Type B pancreatic cell (in vitro differentiated cells): ENCODE measurements around the gene ZNF385A. TPM values are rescaled to one million over a fixed set of nuclear protein-coding genes. Genes with fewer than 3 reads are reported as not detected.

Experiments used
- DNase-seq: peaks from one replicate; pipeline ENCODE4 v3.0.0; 2021; ENCODE audit warnings: mixed read lengths; ENCODE audit not compliant: unreplicated experiment; ENCODE audit errors: extremely low spot score
- H3K27ac Mint-ChIP-seq: 2 replicates; pipeline ENCODE4 v1.8.0; 2021; ENCODE audit warnings: mild to moderate bottlenecking, mixed read lengths
- H3K27me3 Mint-ChIP-seq: 2 replicates; pipeline ENCODE4 v1.8.0; 2021; ENCODE audit warnings: mixed read lengths
- H3K36me3 Mint-ChIP-seq: 2 replicates; pipeline ENCODE4 v1.8.0; 2021; ENCODE audit warnings: mixed read lengths
- H3K4me1 Mint-ChIP-seq: one replicate; pipeline ENCODE4 v1.8.0; 2021; ENCODE audit warnings: mixed read lengths; ENCODE audit not compliant: unreplicated experiment
- H3K4me3 Mint-ChIP-seq: 2 replicates; pipeline ENCODE4 v1.8.0; 2021; ENCODE audit warnings: mild to moderate bottlenecking, mixed read lengths
- H3K9me3 Mint-ChIP-seq: 2 replicates; pipeline ENCODE4 v1.8.0; 2021; ENCODE audit warnings: mixed read lengths
- total RNA-seq: library from RNA; stranded (reverse); gene quantifications from 2 replicates; pipeline ENCODE4 v1.2.1, GENCODE V29; 2021; ENCODE audit warnings: low replicate concordance
- TF ChIP-seq, protein P1 (sequence below): fragments of 200-600 bp; sonication (generic); conservative IDR thresholded peaks from 2 replicates; pipeline ENCODE4 v1.5.0; 2021; ENCODE audit warnings: antibody characterized with exemption, mild to moderate bottlenecking

ZNF385A gene
- total RNA-seq, 1 donor from 2014 or later, result 29.5 TPM

DNA sequence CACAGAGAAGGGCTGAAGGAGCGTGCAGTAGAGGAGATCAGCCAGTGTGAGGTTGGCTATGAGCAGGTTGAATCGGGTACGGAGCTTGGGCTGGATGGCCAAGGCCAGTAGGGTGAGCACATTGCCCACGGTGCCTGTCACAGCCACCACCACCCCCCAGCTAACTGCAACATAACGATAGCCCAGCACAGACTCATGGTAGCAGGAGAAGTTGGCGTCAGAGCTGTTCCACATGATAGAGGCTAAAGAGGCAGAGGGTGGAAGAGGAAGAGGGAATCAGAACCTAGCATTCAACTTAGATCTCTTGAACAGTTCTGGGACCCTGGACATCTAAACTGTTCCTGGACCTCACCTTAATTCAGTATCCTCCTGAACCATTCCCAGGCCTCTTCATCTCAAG, 20.9 kb downstream of the ZNF385A start:
- no peak overlapping the region for H3K27ac Mint-ChIP-seq
- H3K36me3 Mint-ChIP-seq, result no peaks in the 10 kb centered on the region
- DNase-seq, result no peak
- no peaks in the 10 kb centered on the region for H3K9me3 Mint-ChIP-seq
- TF ChIP-seq, protein P1, sequence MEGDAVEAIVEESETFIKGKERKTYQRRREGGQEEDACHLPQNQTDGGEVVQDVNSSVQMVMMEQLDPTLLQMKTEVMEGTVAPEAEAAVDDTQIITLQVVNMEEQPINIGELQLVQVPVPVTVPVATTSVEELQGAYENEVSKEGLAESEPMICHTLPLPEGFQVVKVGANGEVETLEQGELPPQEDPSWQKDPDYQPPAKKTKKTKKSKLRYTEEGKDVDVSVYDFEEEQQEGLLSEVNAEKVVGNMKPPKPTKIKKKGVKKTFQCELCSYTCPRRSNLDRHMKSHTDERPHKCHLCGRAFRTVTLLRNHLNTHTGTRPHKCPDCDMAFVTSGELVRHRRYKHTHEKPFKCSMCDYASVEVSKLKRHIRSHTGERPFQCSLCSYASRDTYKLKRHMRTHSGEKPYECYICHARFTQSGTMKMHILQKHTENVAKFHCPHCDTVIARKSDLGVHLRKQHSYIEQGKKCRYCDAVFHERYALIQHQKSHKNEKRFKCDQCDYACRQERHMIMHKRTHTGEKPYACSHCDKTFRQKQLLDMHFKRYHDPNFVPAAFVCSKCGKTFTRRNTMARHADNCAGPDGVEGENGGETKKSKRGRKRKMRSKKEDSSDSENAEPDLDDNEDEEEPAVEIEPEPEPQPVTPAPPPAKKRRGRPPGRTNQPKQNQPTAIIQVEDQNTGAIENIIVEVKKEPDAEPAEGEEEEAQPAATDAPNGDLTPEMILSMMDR, result no peak
- H3K27me3 Mint-ChIP-seq, result peaks cover 15% of the 10 kb centered on the region
- no peak overlapping the region for H3K4me3 Mint-ChIP-seq
- peaks cover 24% of the 10 kb centered on the region for H3K4me1 Mint-ChIP-seq

DNA sequence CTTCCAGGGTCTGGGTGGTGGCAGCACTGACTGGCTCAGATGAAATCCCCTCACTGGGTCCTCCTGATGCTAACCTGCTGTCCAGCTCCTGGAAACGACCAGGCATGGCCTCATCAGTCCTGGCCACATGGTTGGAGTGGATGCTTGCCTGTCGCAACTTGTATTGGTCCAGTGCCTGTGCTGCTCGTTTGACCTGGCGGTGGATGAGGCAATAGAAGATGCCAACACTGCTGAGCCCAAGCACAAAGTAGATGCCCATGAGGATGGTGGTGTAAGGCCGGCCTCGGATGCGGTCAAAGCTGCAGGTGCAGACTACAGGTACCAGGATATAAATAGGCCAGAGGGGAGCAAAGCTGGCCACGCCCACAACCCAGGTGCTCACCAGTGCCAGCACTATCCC, 21.5 kb downstream of the ZNF385A start:
- no peak for DNase-seq
- H3K27ac Mint-ChIP-seq, result no peak overlapping the region
- TF ChIP-seq, protein P1, result no peak
- H3K4me3 Mint-ChIP-seq, result no peak overlapping the region
- no peaks in the 10 kb centered on the region for H3K9me3 Mint-ChIP-seq
- no peaks in the 10 kb centered on the region for H3K36me3 Mint-ChIP-seq
- peaks cover 15% of the 10 kb centered on the region for H3K27me3 Mint-ChIP-seq
- H3K4me1 Mint-ChIP-seq, result peaks cover 18% of the 10 kb centered on the region

DNA sequence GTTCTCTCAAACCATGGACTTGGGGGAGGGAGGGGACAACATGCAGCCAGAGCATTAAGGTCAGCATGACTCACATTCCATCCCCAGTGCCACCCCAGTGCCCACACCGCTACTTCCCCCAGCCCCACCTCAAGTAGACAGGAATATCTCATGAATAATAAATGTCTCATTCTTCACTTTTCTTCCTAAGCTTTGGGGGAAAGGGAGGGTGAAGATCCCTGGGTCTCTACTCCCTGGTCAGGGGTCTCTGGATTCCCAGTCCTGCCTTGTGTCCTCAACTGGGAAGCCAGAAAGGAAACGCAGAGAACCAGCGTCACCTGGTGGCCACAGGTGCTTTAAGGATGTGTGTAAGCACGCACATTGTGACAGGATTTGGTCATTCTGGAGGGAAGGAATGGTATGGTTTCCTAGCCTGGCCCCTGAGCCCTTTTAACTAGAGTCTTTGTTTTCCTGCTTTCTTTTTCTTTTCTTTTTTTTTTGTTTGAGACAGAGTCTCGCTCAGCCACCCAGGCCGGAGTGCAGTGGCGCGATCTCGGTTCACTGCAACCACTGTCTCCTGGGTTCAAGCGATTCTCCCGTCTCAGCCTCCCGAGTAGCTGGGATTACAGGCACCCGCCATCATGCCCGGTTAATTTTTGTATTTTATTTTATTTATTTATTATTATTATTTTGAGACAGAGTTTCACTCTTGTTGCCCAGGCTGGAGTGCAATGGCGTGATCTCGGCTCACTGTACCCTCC, 23.6 kb downstream of the ZNF385A start:
- Mint-ChIP-seq H3K27me3 (peaks cover 15% of the 10 kb centered on the region), H3K27ac (peak overlapping the region; percentile 91), H3K36me3 (no peaks in the 10 kb centered on the region), H3K4me3 (peak overlapping the region; percentile 80), H3K9me3 (no peaks in the 10 kb centered on the region), H3K4me1 (peaks cover 24% of the 10 kb centered on the region)
- TF ChIP-seq, protein P1, result peak; percentile 96
- DNase-seq, result peak; percentile 84

DNA sequence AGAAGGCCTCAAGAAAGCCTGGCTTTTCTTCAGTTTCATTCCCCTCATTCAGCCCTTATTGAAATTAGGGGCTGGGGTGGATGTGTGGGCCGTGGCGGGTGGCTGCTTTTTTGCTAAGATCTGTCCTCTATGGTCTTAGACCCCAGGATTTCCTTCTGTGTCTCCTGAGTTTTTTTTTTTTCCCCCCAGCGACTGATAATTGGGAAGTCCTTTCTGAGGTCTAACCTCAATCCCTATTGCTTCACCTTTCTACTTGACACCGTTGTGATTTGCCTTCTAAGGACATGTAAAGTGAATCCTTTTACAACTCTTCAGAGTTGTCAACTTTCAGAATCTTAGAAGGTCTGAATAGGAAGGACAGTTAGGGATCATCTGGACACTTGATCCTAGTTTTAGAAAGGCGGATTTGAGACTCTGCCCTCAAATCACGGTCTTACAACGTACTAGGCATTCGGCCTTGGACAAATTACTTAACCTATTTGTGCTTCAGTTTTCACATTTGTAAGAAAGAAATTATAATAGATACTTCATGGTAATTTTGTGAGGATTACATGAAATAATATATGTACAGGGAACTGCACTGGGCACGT, 24.7 kb downstream of the ZNF385A start:
- Mint-ChIP-seq H3K9me3 (no peaks in the 10 kb centered on the region), H3K27me3 (peaks cover 14% of the 10 kb centered on the region), H3K27ac (peak overlapping the region; percentile 91), H3K4me1 (peaks cover 34% of the 10 kb centered on the region), H3K36me3 (no peaks in the 10 kb centered on the region), H3K4me3 (no peak overlapping the region)
- DNase-seq, result no peak
- TF ChIP-seq, protein P1, result no peak

DNA sequence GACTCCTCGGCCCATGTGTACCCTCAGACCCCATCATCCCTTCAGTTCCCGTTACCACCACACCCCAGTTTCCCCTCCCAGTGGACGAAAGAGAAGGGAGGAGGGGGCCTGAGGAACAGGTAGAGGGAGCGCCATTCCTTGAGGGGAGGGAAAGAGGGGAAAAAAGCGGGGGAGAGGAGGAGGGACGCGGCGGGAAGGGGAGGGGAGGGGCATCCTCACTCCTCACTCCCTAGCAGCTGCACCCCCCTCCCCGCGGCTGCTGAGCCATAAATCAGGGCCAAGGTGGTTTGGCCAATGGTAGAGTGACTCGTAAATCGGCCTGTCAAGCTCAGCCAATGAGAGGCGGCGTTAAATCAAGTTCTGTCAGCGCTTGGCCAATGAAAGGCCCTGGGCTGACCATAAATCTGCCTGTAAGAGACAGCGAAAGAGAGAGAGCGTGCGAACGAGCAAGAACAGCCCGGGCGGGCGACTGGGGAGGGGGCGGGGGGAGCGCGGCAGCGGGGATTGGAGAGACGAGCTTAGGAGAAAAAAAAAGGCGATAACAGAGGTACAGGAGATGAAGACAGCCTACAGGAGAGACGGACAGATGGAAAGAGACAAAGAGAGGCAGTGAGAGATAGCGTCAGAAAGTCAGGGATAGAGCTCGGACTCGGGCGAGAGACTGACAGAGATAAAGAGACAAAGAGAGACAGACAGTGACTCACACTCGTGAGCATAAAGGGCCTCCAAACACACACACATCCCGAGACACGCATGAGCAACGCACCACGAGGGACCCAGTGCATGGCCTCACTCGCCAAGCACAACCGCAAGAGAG, 25.4 kb downstream of the ZNF385A start:
- H3K36me3 Mint-ChIP-seq, result no peaks in the 10 kb centered on the region
- H3K4me1 Mint-ChIP-seq, result peaks cover 38% of the 10 kb centered on the region
- H3K9me3 Mint-ChIP-seq, result no peaks in the 10 kb centered on the region
- no peak overlapping the region for H3K27ac Mint-ChIP-seq
- H3K4me3 Mint-ChIP-seq, result no peak overlapping the region
- DNase-seq, result peak; percentile 96
- peaks cover 7% of the 10 kb centered on the region for H3K27me3 Mint-ChIP-seq
- TF ChIP-seq, protein P1, result no peak
